GM23248 (cell line): ENCODE results near the gene DHTKD1. TPM values are rescaled to one million over a fixed set of nuclear protein-coding genes. Genes with fewer than 3 reads are reported as not detected.

Source experiments
- DNase-seq: peaks from one replicate; pipeline ENCODE4 v3.0.0-alpha.2; 2015
- H2AFZ ChIP-seq: fragments of 200-600 bp; sonication (generic); 2 replicates; pipeline ENCODE4 v1.6.1; 2016; ENCODE audit warnings: antibody characterized with exemption
- H3F3A ChIP-seq: fragments of 200-600 bp; sonication (generic); 2 replicates; pipeline ENCODE4 v1.6.1; 2016; ENCODE audit warnings: mild to moderate bottlenecking, antibody characterized with exemption, mixed run types; ENCODE audit not compliant: insufficient read depth
- H3K27ac ChIP-seq: fragments of 200-600 bp; sonication (generic); 2 replicates; pipeline ENCODE4 v1.5.1; 2016; ENCODE audit warnings: mild to moderate bottlenecking
- H3K27me3 ChIP-seq: fragments of 200-600 bp; sonication (generic); replicated peaks from 2 replicates; pipeline ENCODE4 v1.6.1; 2016; ENCODE audit warnings: mild to moderate bottlenecking; ENCODE audit not compliant: insufficient read depth
- H3K36me3 ChIP-seq: fragments of 200-600 bp; sonication (generic); 2 replicates; pipeline ENCODE4 v1.6.1; 2016; ENCODE audit warnings: low read depth, mild to moderate bottlenecking
- H3K4me1 ChIP-seq: fragments of 200-600 bp; sonication (generic); 2 replicates; pipeline ENCODE4 v1.6.1; 2016; ENCODE audit warnings: mild to moderate bottlenecking; ENCODE audit not compliant: insufficient read depth
- H3K4me2 ChIP-seq: fragments of 200-600 bp; sonication (generic); one replicate; pipeline ENCODE4 v1.6.1; 2016; ENCODE audit warnings: mild to moderate bottlenecking; ENCODE audit not compliant: unreplicated experiment
- H3K4me3 ChIP-seq: fragments of 200-600 bp; sonication (generic); 2 replicates; pipeline ENCODE4 v1.5.1; 2016; ENCODE audit warnings: mild to moderate bottlenecking
- H3K79me2 ChIP-seq: fragments of 200-600 bp; sonication (generic); 2 replicates; pipeline ENCODE4 v1.6.1; 2016; ENCODE audit warnings: mild to moderate bottlenecking; ENCODE audit not compliant: insufficient read depth
- H3K9ac ChIP-seq: fragments of 200-600 bp; sonication (generic); 2 replicates; pipeline ENCODE4 v1.6.1; 2016; ENCODE audit warnings: mild to moderate bottlenecking
- H3K9me2 ChIP-seq: fragments of 200-600 bp; sonication (generic); 2 replicates; pipeline ENCODE4 v1.6.1; 2016; ENCODE audit warnings: mixed run types, mild to moderate bottlenecking, moderate library complexity; ENCODE audit not compliant: insufficient read depth
- H3K9me3 ChIP-seq: fragments of 200-600 bp; sonication (generic); one replicate; pipeline ENCODE4 v1.6.1; 2017; ENCODE audit warnings: low read depth
- H4K20me1 ChIP-seq: fragments of 200-600 bp; sonication (generic); 2 replicates; pipeline ENCODE4 v1.6.0; 2016; ENCODE audit not compliant: insufficient read depth
- EZH2 ChIP-seq: fragments of 200-600 bp; sonication (generic); IDR thresholded peaks from 2 replicates; pipeline ENCODE4 v1.6.1; 2018; ENCODE audit warnings: antibody characterized with exemption, mild to moderate bottlenecking; ENCODE audit not compliant: insufficient read depth, poor library complexity, severe bottlenecking
- EZH2phosphoT487 ChIP-seq: fragments of 200-600 bp; sonication (generic); IDR thresholded peaks from 2 replicates; pipeline ENCODE4 v1.6.1; 2018; ENCODE audit warnings: antibody characterized with exemption, moderate library complexity, mild to moderate bottlenecking, low read depth; ENCODE audit not compliant: insufficient read depth
- WGBS, 2 experiments: methylation state at CpG; one replicate each; pipeline ENCODE4 v1.1.6; 2015 to 2017; ENCODE audit warnings: low lambda C conversion rate in 2 of 2, low coverage in 1 of 2; ENCODE audit errors: missing lambda C conversion rate in 2 of 2; 5-methylcytosine and 5-hydroxymethylcytosine counted together
- in situ Hi-C: fragments of 300-500 bp; cut with MboI; formaldehyde crosslinking; loops from 2 replicates; pipeline ENCODE4 v1.15.0; 2020
- polyA plus RNA-seq: library from polyadenylated mRNA; unstranded; fragments of >200 nt; fragmentation: Nextera tagmentation; extraction: Ambion mirVana; gene quantifications from 2 replicates; pipeline ENCODE4 v1.2.1, GENCODE V29; 2016
- total RNA-seq: library from RNA; depleted of rRNA; stranded (reverse); fragments of >200 nt; shearing (Covaris generic); gene quantifications from 2 replicates; pipeline ENCODE4 v1.2.3, GENCODE V29; 2014

Gene DHTKD1
- total and polyA plus RNA-seq, 2 experiments from 2014 or later: 6.8 to 8.2 TPM

- Histone ChIP-seq H3K9me3 (no peaks in the 10 kb centered on the region), H3K4me2 (no peak overlapping the region), H3K4me3 (no peak overlapping the region), H3K79me2 (peaks cover 99% of the 10 kb centered on the region), H3K36me3 (peaks cover 19% of the 10 kb centered on the region; the same call in 1 of the 2 replicates), H3K9ac (no peak overlapping the region), H2AFZ (no peak overlapping the region), H3F3A (peaks cover 7% of the 10 kb centered on the region), H3K9me2 (no peaks in the 10 kb centered on the region), H4K20me1 (no peaks in the 10 kb centered on the region), H3K4me1 (peaks cover 8% of the 10 kb centered on the region), H3K27ac (no peak overlapping the region), H3K27me3 (no peaks in the 10 kb centered on the region)
- 83 to 92% methylated on average over 3 of the region's 3 CpGs for WGBS, 2 experiments
- TF ChIP-seq EZH2phosphoT487: no peak
- TF ChIP-seq EZH2: no peak
- DNase-seq: no peak
- in situ Hi-C loops: no loop called here
Measured at GRCh38 chr10:12036073-12036655, 32.6 kb upstream of the DHTKD1 start.

DNA sequence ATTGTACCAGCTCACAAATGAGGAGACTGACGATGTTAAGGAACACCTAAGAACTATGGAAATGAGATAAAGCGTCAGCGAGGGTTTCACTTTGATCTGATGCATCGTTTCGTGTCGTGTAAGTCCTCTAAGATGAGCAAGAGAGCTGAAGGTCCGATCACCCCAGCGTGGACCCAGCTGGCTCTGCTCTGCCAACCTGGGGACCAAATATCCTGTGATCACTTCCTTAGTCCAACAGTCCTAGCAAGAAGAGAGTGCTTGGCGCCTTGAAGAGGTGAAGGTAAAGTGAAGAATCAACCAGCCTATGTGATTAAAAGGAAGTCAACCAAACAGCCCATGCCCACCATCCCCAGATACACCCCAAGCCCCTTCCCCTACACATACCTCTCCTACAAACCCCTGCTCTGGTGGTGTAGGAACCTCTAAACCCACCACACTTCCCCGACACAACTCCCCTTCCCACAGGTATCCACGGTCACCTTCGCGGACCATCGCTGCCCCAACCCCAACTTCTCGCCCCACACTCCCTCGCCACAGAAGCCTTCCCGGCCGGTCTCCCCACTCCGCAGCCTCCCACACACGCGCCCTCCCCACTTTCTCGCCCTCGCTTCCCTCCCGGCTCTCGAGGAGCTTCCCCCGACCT is 26.9 kb upstream of the DHTKD1 start:
- peak overlapping the region; percentile 98 for H3K4me2 ChIP-seq
- peak overlapping the region; percentile 86 for H3K4me3 ChIP-seq
- H2AFZ ChIP-seq: peak overlapping the region; percentile 86
- no peaks in the 10 kb centered on the region for H3K9me2 ChIP-seq
- H3K27ac ChIP-seq: peak overlapping the region; percentile 97
- peak; percentile 68 for DNase-seq
- no peaks in the 10 kb centered on the region for H3K36me3 ChIP-seq
- no peaks in the 10 kb centered on the region for H3K27me3 ChIP-seq
- no peak for TF ChIP-seq EZH2phosphoT487
- no peak for TF ChIP-seq EZH2
- 1% methylated on average over 14 to 26 of the region's 26 CpGs for WGBS, 2 experiments
- in situ Hi-C loops: no loop called here
- peak overlapping the region; percentile 96 for H3K9ac ChIP-seq
- H3F3A ChIP-seq: peaks cover 12% of the 10 kb centered on the region
- H4K20me1 ChIP-seq: no peaks in the 10 kb centered on the region
- peaks cover 11% of the 10 kb centered on the region for H3K4me1 ChIP-seq
- peaks cover 56% of the 10 kb centered on the region for H3K79me2 ChIP-seq
- H3K9me3 ChIP-seq: no peaks in the 10 kb centered on the region

GRCh38 chr10:12042409-12042796 is 26.4 kb upstream of the DHTKD1 start:
- in situ Hi-C loops: no loop called here

DNA sequence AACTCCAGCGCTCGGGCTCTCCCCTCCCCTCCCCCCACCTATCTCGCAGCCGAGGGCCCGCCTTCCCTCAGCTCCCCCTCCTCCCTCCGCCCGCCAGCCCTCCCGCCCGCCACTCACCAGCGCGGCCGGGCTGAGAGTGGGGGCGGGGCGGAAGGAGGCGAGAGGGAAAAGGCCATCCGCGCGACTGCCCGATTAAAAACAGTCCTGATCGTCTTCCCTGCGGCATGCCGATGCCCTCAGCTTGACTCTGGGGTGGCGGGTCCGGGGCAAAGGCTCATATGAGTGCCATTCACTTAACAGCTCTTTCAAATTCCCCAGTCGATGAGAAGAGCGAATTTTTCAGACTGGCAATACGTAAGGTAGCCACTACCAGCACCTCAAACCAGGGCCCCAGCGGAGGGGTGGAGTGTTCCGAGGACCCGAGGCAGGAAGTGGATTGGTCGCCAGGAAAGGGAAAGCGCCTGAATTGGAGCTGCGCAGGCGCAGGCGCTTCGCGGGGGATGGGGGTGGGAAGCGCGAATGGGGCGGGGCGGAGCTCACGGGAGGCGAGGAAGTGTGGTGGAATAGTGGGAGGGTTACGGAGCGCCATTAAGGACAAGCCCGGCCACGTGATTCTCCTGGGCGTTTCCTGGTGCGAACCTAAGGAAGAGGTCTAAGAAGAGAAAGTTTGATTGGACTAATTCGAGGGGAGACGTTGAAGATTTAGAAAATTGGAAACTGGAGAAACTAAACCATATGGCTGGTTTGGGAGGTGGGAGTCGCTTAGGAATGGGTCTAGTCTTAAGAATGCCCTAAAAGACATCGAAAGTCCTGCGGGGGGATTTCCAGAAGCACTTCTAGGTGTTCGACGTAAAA is 25.7 kb upstream of the DHTKD1 start, which contains the start of gene UPF2:
TSS of gene UPF2 (minus strand) at position 13 of the 855 bp plus-strand sequence. CDS start 7,386 bp downstream, outside the sequence.
- Histone ChIP-seq H3K9me2 (no peaks in the 10 kb centered on the region), H2AFZ (peak within 1 kb of the TSS; percentile 98), H3K27me3 (no peaks in the 10 kb centered on the region), H3K9me3 (no peaks in the 10 kb centered on the region), H3K4me3 (peak within 1 kb of the TSS; percentile 86), H4K20me1 (no peaks in the 10 kb centered on the region), H3K9ac (peak within 1 kb of the TSS; percentile 96), H3F3A (peaks cover 12% of the 10 kb centered on the region), H3K79me2 (peaks cover 45% of the 10 kb centered on the region), H3K36me3 (no peaks in the 10 kb centered on the region), H3K4me1 (peaks cover 11% of the 10 kb centered on the region), H3K27ac (peak within 1 kb of the TSS; percentile 97), H3K4me2 (peak within 1 kb of the TSS; percentile 98)
- 5 to 11% methylated on average over 24 to 56 of the region's 56 CpGs for WGBS, 2 experiments
- TF ChIP-seq EZH2phosphoT487 (no peak), EZH2 (no peak)
- DNase-seq: peak; percentile 99
- in situ Hi-C loops: no loop called here

More at GRCh38 chr10:12042409-12042796, 26.4 kb upstream of the DHTKD1 start:
- peaks cover 51% of the 10 kb centered on the region for H3K79me2 ChIP-seq
- no peaks in the 10 kb centered on the region for H3K27me3 ChIP-seq
- WGBS, 2 experiments: 1 to 3% methylated on average over 16 to 31 of the region's 31 CpGs
- TF ChIP-seq EZH2phosphoT487: no peak
- no peak for TF ChIP-seq EZH2
- H3K9me2 ChIP-seq: no peaks in the 10 kb centered on the region
- H3K9ac ChIP-seq: peak overlapping the region; percentile 96
- H4K20me1 ChIP-seq: no peaks in the 10 kb centered on the region
- H3K27ac ChIP-seq: peak overlapping the region; percentile 97
- H3K4me1 ChIP-seq: peaks cover 11% of the 10 kb centered on the region
- H3K4me2 ChIP-seq: peak overlapping the region; percentile 98
- H3K36me3 ChIP-seq: no peaks in the 10 kb centered on the region
- DNase-seq: peak; percentile 65
- peak overlapping the region; percentile 86 for H2AFZ ChIP-seq
- H3K4me3 ChIP-seq: peak overlapping the region; percentile 86
- H3K9me3 ChIP-seq: no peaks in the 10 kb centered on the region
- H3F3A ChIP-seq: peaks cover 12% of the 10 kb centered on the region
